Esophagus squamous epithelium (tissue), 5 donors: ENCODE data around the gene ELFN2. TPM values are rescaled to one million over a fixed set of nuclear protein-coding genes. Genes with fewer than 3 reads are reported as not detected.

ENCODE experiments used
- DNase-seq: peaks from one replicate; lab custom pipeline; 2025; lab: John Stamatoyannopoulos, UW
- H3K27ac ChIP-seq, 4 donors: fragments of 200-600 bp; sonication (generic); one replicate each; pipeline ENCODE4 v1.5.1; 2016 to 2019; ENCODE audit warnings: mild to moderate bottlenecking in 1 of 4
- H3K27me3 ChIP-seq, 4 donors: fragments of 200-600 bp; sonication (generic); 1 replicate in 3 of 4; 2 replicates in 1 of 4; pipeline versions ENCODE4 v1.5.1 to v1.6.0; 2017 to 2021; ENCODE audit warnings: antibody characterized with exemption in 1 of 4
- H3K36me3 ChIP-seq, 3 donors: fragments of 200-600 bp; sonication (generic); one replicate each; pipeline ENCODE4 v1.5.1; 2016 to 2019
- H3K4me1 ChIP-seq, 3 donors: fragments of 200-600 bp; sonication (generic); one replicate each; pipeline ENCODE4 v1.5.1; 2017 to 2019
- H3K4me3 ChIP-seq, 4 donors: fragments of 200-600 bp; sonication (generic); 1 replicate in 3 of 4; 2 replicates in 1 of 4; pipeline ENCODE4 v1.5.1; 2016 to 2019; ENCODE audit warnings: mild to moderate bottlenecking in 2 of 4, moderate library complexity in 1 of 4
- H3K9me3 ChIP-seq, 3 donors: fragments of 200-600 bp; sonication (generic); one replicate each; pipeline ENCODE4 v1.5.1; 2016 to 2019
- CTCF ChIP-seq, 6 experiments: fragments of 450-650 bp in 4 of 6; fragments of 200-600 bp in 2 of 6; sonication (generic) in 2 of 6; IDR thresholded peaks; one replicate each; pipeline ENCODE4 v1.5.1; 2016 to 2019; ENCODE audit warnings: antibody characterized with exemption in 6 of 6, mild to moderate bottlenecking in 4 of 6, moderate library complexity in 4 of 6
- POLR2A ChIP-seq, 4 donors: fragments of 450-650 bp; IDR thresholded peaks; one replicate each; pipeline ENCODE4 v1.6.1; 2017; ENCODE audit warnings: antibody characterized with exemption in 4 of 4, mild to moderate bottlenecking in 4 of 4, moderate library complexity in 3 of 4
- WGBS, 2 donors: methylation state at CpG; one replicate each; pipeline ENCODE4 v1.1.5; 2018; 5-methylcytosine and 5-hydroxymethylcytosine counted together
- intact Hi-C: fragments of 100-400 bp; cut with DNase I; formaldehyde crosslinking; loops from one replicate; pipeline ENCODE4 v1.15.0; 2022
- total RNA-seq, 4 donors: library from RNA; depleted of rRNA; stranded (reverse); fragments of >200 nt; gene quantifications; one replicate each; pipeline ENCODE4 v1.1.0, GENCODE V29; 2016
- donor health status: DM: yes; HTN: yes; CAD: no.

Gene ELFN2
- total RNA-seq, 4 donors from 2014 or later, result not detected

GRCh38 chr22:37432708-37433054 is 5.4 kb upstream of the ELFN2 start:
- WGBS, 2 donors, result 89 to 93% methylated on average over 2 to 3 of the region's 3 CpGs
- H3K4me3 ChIP-seq, result no peak overlapping the region
- no peak overlapping the region for H3K27ac ChIP-seq
- no peaks in the 10 kb centered on the region for H3K36me3 ChIP-seq
- peaks cover 12 to 87% (median 16%) of the 10 kb centered on the region in 4 donors for H3K27me3 ChIP-seq
- H3K4me1 ChIP-seq, result peaks cover under 1 to 6% (median 3%) of the 10 kb centered on the region in 3 donors
- intact Hi-C loops, result no loop called here
- H3K9me3 ChIP-seq, result no peaks in the 10 kb centered on the region
- TF ChIP-seq CTCF (IDR thresholded peaks at IDR 0.05) (no peak), POLR2A (IDR thresholded peaks at IDR 0.05) (no peak)
- no peak for DNase-seq

GRCh38 chr22:37431801-37432707 is 4.8 kb upstream of the ELFN2 start:
- Histone ChIP-seq H3K9me3 (no peaks in the 10 kb centered on the region), H3K4me3 (no peak overlapping the region), H3K4me1 (peaks cover 4 to 12% (median 7%) of the 10 kb centered on the region in 3 donors), H3K27me3 (peaks cover 12 to 88% (median 19%) of the 10 kb centered on the region in 4 donors), H3K27ac (no peak overlapping the region), H3K36me3 (no peaks in the 10 kb centered on the region)
- intact Hi-C loops, result no loop called here
- TF ChIP-seq CTCF (IDR thresholded peaks at IDR 0.05) (no peak), POLR2A (IDR thresholded peaks at IDR 0.05) (no peak)
- no peak for DNase-seq
- WGBS, 2 donors, result 45 to 46% methylated on average over 12 to 14 of the region's 14 CpGs

DNA sequence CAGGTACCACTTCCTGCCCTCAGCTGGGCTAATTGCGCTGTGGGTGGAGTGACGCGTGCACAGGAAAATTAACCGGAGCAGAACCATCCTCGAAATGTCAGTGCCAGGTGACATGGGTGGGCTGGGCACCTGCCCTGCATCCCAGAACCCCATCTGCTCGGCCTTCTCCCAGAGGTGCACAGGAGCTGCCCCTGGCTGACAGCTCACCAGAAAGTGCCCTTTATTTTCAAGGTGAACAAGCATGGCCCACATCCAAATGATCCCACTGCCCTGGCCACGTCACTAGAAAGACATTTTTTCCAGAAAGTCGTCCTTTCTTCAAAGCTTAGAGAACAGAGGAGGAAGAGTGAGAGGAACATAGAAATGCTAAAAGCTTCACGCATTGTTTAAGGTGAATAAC is 4.1 kb upstream of the ELFN2 start:
- H3K36me3 ChIP-seq, result no peaks in the 10 kb centered on the region
- no peak overlapping the region for H3K27ac ChIP-seq
- TF ChIP-seq CTCF (IDR thresholded peaks at IDR 0.05) (no peak), POLR2A (IDR thresholded peaks at IDR 0.05) (no peak)
- H3K4me3 ChIP-seq, result no peak overlapping the region
- WGBS, 2 donors, result 31 to 60% methylated on average over 3 to 9 of the region's 9 CpGs
- intact Hi-C loops, result no loop called here
- DNase-seq, result no peak
- peaks cover 9 to 19% (median 10%) of the 10 kb centered on the region in 3 donors for H3K4me1 ChIP-seq
- H3K9me3 ChIP-seq, result no peaks in the 10 kb centered on the region
- peaks cover 12 to 95% (median 24%) of the 10 kb centered on the region in 4 donors for H3K27me3 ChIP-seq

DNA sequence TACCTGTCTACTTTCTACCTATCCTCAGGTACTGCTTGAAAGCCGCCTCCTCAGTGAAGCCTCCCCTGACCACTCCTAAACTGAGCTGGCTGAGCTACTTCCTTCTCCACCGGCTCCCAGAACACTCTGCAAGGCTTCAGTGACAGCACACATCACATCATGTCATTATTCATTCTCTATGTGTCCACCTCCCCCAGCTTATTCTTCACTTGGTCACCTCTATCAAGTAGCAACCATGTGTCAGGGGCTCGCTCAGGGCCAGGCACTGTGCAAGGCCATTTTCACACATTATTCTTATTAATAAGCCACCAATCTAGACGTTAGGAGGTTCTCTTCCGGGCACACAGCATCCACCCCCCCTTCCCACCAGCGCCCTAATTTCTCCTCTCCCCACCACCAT is 3.7 kb upstream of the ELFN2 start:
- Histone ChIP-seq H3K9me3 (no peaks in the 10 kb centered on the region), H3K36me3 (no peaks in the 10 kb centered on the region), H3K27ac (no peak overlapping the region), H3K27me3 (peaks cover 12 to 100% (median 27%) of the 10 kb centered on the region in 4 donors), H3K4me3 (no peak overlapping the region), H3K4me1 (peaks cover 9 to 23% (median 10%) of the 10 kb centered on the region in 3 donors)
- no peak for TF ChIP-seq POLR2A (IDR thresholded peaks at IDR 0.05)
- TF ChIP-seq CTCF (IDR thresholded peaks at IDR 0.05), result no peak
- intact Hi-C loops, result no loop called here
- DNase-seq, result no peak
- 66 to 67% methylated on average over 6 of the region's 6 CpGs for WGBS, 2 donors
